Tibial nerve (tissue), 3 donors: ENCODE results near the gene UGGT2.

ENCODE experiments used
- CTCF ChIP-seq, 5 experiments: fragments of 200-600 bp in 3 of 5; fragments of 450-650 bp in 2 of 5; sonication (generic) in 3 of 5; IDR thresholded peaks; one replicate each; pipeline ENCODE4 v1.5.1; 2016 to 2019; ENCODE audit warnings: antibody characterized with exemption in 5 of 5, mild to moderate bottlenecking in 3 of 5, moderate library complexity in 2 of 5
- POLR2A ChIP-seq, 2 donors: fragments of 450-650 bp; IDR thresholded peaks; one replicate each; pipeline ENCODE4 v1.6.1; 2017; ENCODE audit warnings: antibody characterized with exemption in 2 of 2, mild to moderate bottlenecking in 2 of 2, moderate library complexity in 2 of 2

DNA sequence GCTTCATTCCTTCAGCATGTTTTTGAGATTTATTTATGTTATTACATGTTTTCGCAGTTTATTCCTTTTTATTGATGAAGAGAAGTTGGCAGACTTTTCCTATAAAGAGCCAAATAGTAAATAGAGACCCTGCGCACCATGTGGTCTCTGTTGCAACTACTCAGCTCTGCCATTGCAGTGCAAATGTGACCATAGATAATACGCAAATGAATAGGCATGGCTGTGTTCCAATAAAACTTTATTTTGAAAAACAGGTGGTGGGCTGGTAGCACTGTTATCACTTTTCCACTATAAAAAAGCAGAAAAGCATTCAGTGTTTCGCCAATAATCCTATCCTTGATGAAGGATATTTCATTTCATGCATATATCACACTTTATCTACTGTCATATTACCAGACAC lies 281.3 kb downstream of the UGGT2 start:
- TF ChIP-seq CTCF (IDR thresholded peaks at IDR 0.05): no peak
- no peak for TF ChIP-seq POLR2A (IDR thresholded peaks at IDR 0.05)
